Measurements from ENCODE around the gene EFCAB6.

GRCh38 chr22:43783777-43784176 lies 28.3 kb downstream of the EFCAB6 start:
- no peak for TF ChIP-seq POLR2AphosphoS5 (IDR thresholded peaks at IDR 0.05; ENCODE audit: low read depth, low read length)
- TF ChIP-seq CTCF (IDR thresholded peaks at IDR 0.05), result no peak
- no peak for TF ChIP-seq REST (IDR thresholded peaks at IDR 0.05; ENCODE audit: insufficient read depth in 1 of 2, low read depth in 2 of 2, low read length in 1 of 2)
